Mesenteric fat pad (tissue), 1 donor: ENCODE data around the gene SLC41A3. TPM values are rescaled to one million over a fixed set of nuclear protein-coding genes. Genes with fewer than 3 reads are reported as not detected.
A peak's percentile ranks its signal among the peaks of the same experiment; 100 is the strongest.

Experiments used
- DNase-seq: peaks from one replicate; pipeline ENCODE4 v3.0.0-alpha.2; 2020; ENCODE audit warnings: low spot score
- total RNA-seq: library from RNA; stranded (reverse); fragmentation: NEBNext Ultra II Directional; extraction: Animal tissue kit (Norgen Biotek cat#: 25700); gene quantifications from one replicate; pipeline ENCODE4 v1.2.1, GENCODE V29; 2021
- donor health status: DM: yes; HTN: yes; CAD: no.

Gene SLC41A3
- total RNA-seq, 1 donor from 2014 or later: 35.7 TPM

GRCh38 chr3:126121074-126121473 lies 37.1 kb upstream of the SLC41A3 start:
- peak; percentile 53 for DNase-seq

GRCh38 chr3:126119976-126120375 lies 36.1 kb upstream of the SLC41A3 start:
- DNase-seq: no peak

- DNase-seq: peak; percentile 79
These were observed 35.2 kb upstream of the SLC41A3 start for GRCh38 chr3:126119008-126119675.

GRCh38 chr3:126118591-126118990 lies 34.7 kb upstream of the SLC41A3 start:
- peak; percentile 80 for DNase-seq

GRCh38 chr3:126117786-126118185 lies 33.9 kb upstream of the SLC41A3 start:
- peak; percentile 68 for DNase-seq

GRCh38 chr3:126117212-126117611 lies 33.3 kb upstream of the SLC41A3 start:
- peak; percentile 62 for DNase-seq

GRCh38 chr3:126116526-126116925 lies 32.6 kb upstream of the SLC41A3 start:
- DNase-seq: no peak

GRCh38 chr3:126114443-126115386 lies 30.8 kb upstream of the SLC41A3 start:
- DNase-seq: peak; percentile 88

GRCh38 chr3:126113733-126114442 lies 30.0 kb upstream of the SLC41A3 start:
- peak; percentile 9 for DNase-seq

- peak; percentile 53 for DNase-seq
These were observed 29.3 kb upstream of the SLC41A3 start for GRCh38 chr3:126113238-126113555.

GRCh38 chr3:126112531-126113237 lies 28.8 kb upstream of the SLC41A3 start:
- DNase-seq: peak; percentile 77

- DNase-seq: peak; percentile 60
These were observed 27.9 kb upstream of the SLC41A3 start for GRCh38 chr3:126111566-126112475.

- peak; percentile 81 for DNase-seq
These were observed 27.2 kb upstream of the SLC41A3 start for GRCh38 chr3:126111126-126111551.

- DNase-seq: peak; percentile 64
These were observed 26.7 kb upstream of the SLC41A3 start for GRCh38 chr3:126110431-126111125.

- DNase-seq: peak; percentile 62
These were observed 25.9 kb upstream of the SLC41A3 start for GRCh38 chr3:126109880-126110235.

GRCh38 chr3:126109146-126109879 lies 25.4 kb upstream of the SLC41A3 start:
- DNase-seq: peak; percentile 53

- peak; percentile 65 for DNase-seq
These were observed 24.7 kb upstream of the SLC41A3 start for GRCh38 chr3:126108676-126109050.

GRCh38 chr3:126107957-126108675 lies 24.2 kb upstream of the SLC41A3 start:
- DNase-seq: peak; percentile 77
